ENCODE results near the gene JAKMIP2. TPM values are rescaled to one million over a fixed set of nuclear protein-coding genes. Genes with fewer than 3 reads are reported as not detected.
A peak's percentile ranks its signal among the peaks of the same experiment; 100 is the strongest.
"Not testable (repeated sequence)": the region's sequence is repeated elsewhere in the genome, so short reads cannot be mapped to it uniquely, and the experiment has no call there.

JAKMIP2 gene
- total and polyA plus RNA-seq, 9 donors: 0.10 to 7.0 (median 0.24) TPM

- no peaks in the 10 kb centered on the region for H3K36me3 ChIP-seq
- no peaks in the 10 kb centered on the region for H3K4me1 ChIP-seq (ENCODE audit: insufficient read depth)
- no peak overlapping the region for H3K4me3 ChIP-seq
- no peaks in the 10 kb centered on the region for H3K27me3 ChIP-seq
- intact Hi-C loops (cut with DNase I): loop anchor here in 1 of 4 donors (5.0 kb wide), 1 partner anchor 199 kb away; no protein-coding TSS in a partner anchor
- WGBS, 3 donors: 7 to 19% (median 8%) methylated on average over 2 of the region's 2 CpGs
- DNase-seq: no peak
- no peak for TF ChIP-seq POLR2A (IDR thresholded peaks at IDR 0.05)
- TF ChIP-seq, protein P1, sequence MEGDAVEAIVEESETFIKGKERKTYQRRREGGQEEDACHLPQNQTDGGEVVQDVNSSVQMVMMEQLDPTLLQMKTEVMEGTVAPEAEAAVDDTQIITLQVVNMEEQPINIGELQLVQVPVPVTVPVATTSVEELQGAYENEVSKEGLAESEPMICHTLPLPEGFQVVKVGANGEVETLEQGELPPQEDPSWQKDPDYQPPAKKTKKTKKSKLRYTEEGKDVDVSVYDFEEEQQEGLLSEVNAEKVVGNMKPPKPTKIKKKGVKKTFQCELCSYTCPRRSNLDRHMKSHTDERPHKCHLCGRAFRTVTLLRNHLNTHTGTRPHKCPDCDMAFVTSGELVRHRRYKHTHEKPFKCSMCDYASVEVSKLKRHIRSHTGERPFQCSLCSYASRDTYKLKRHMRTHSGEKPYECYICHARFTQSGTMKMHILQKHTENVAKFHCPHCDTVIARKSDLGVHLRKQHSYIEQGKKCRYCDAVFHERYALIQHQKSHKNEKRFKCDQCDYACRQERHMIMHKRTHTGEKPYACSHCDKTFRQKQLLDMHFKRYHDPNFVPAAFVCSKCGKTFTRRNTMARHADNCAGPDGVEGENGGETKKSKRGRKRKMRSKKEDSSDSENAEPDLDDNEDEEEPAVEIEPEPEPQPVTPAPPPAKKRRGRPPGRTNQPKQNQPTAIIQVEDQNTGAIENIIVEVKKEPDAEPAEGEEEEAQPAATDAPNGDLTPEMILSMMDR (IDR thresholded peaks at IDR 0.05): no peak
- no peak for TF ChIP-seq EP300 (IDR thresholded peaks at IDR 0.05)
- no peak overlapping the region for H3K27ac ChIP-seq
- no peaks in the 10 kb centered on the region for H3K9me3 ChIP-seq
Measured at GRCh38 chr5:147826361-147826760, 43.8 kb upstream of the JAKMIP2 start.

- no peaks in the 10 kb centered on the region for H3K9me3 ChIP-seq
- H3K36me3 ChIP-seq: no peaks in the 10 kb centered on the region
- TF ChIP-seq, protein P1 (IDR thresholded peaks at IDR 0.05): peak in 2 of 3 donors; percentile 63 to 85
- TF ChIP-seq EP300 (IDR thresholded peaks at IDR 0.05) (no peak), POLR2A (IDR thresholded peaks at IDR 0.05) (no peak)
- no peaks in the 10 kb centered on the region for H3K4me1 ChIP-seq (ENCODE audit: insufficient read depth)
- no peaks in the 10 kb centered on the region for H3K27me3 ChIP-seq
- 4 to 8% (median 4%) methylated on average over 4 of the region's 4 CpGs for WGBS, 3 donors
- no peak overlapping the region for H3K27ac ChIP-seq
- DNase-seq: peak in 4 of 5 donors; percentile 13 to 36 (median 21)
- no peak overlapping the region for H3K4me3 ChIP-seq
- intact Hi-C loops (cut with DNase I): loop anchor here in 1 of 4 donors (5.0 kb wide), 1 partner anchor 196 kb away; no protein-coding TSS in a partner anchor
Measured at GRCh38 chr5:147822686-147823491, 40.4 kb upstream of the JAKMIP2 start.

DNA sequence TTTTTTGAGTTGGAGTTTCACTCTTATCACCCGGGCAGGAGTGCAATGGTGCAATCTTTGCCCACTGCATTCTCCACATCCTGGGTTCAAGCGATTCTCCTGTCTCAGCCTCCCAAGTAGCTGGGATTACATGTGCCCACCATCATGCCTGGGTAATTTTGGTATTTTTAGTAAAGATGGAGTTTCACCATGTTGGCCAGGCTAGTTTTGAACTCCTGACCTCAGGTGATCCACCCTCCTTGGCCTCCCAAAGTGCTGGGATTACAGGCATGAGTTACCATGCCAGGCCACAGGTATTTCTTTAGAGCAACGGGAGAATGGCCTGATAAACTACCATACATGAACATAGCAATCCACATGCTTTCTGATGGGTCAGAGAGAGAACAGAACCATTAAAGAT is 39.7 kb upstream of the JAKMIP2 start:
- intact Hi-C loops (cut with DNase I): loop anchor here in 1 of 4 donors (5.0 kb wide), 1 partner anchor 195 kb away; no protein-coding TSS in a partner anchor
- H3K4me3 ChIP-seq; H3K27ac ChIP-seq; H3K4me1 ChIP-seq (ENCODE audit: insufficient read depth); H3K27me3 ChIP-seq; H3K36me3 ChIP-seq; H3K9me3 ChIP-seq; DNase-seq: not testable (repeated sequence)
- WGBS, 3 donors: 92 to 96% (median 93%) methylated on average over 3 of the region's 3 CpGs

- Histone ChIP-seq H3K36me3 (no peaks in the 10 kb centered on the region), H3K27ac (no peak overlapping the region), H3K27me3 (no peaks in the 10 kb centered on the region), H3K4me1 (ENCODE audit: insufficient read depth) (no peaks in the 10 kb centered on the region), H3K4me3 (no peak overlapping the region), H3K9me3 (no peaks in the 10 kb centered on the region)
- no peak for DNase-seq
- 88 to 90% (median 90%) methylated on average over 5 of the region's 5 CpGs for WGBS, 3 donors
- TF ChIP-seq, protein P1 (IDR thresholded peaks at IDR 0.05): no peak
- no peak for TF ChIP-seq EP300 (IDR thresholded peaks at IDR 0.05)
- no peak for TF ChIP-seq POLR2A (IDR thresholded peaks at IDR 0.05)
- intact Hi-C loops (cut with DNase I): loop anchor here in 1 of 4 donors (5.0 kb wide), 1 partner anchor 194 kb away; no protein-coding TSS in a partner anchor
Measured at GRCh38 chr5:147821766-147822165, 39.2 kb upstream of the JAKMIP2 start.

GRCh38 chr5:147819261-147819770 is 36.8 kb upstream of the JAKMIP2 start:
- TF ChIP-seq EP300 (IDR thresholded peaks at IDR 0.05) (no peak), POLR2A (IDR thresholded peaks at IDR 0.05) (no peak)
- TF ChIP-seq, protein P1 (IDR thresholded peaks at IDR 0.05): no peak
- no peaks in the 10 kb centered on the region for H3K4me1 ChIP-seq (ENCODE audit: insufficient read depth)
- H3K27me3 ChIP-seq: no peaks in the 10 kb centered on the region
- H3K36me3 ChIP-seq: no peaks in the 10 kb centered on the region
- H3K9me3 ChIP-seq: no peaks in the 10 kb centered on the region
- DNase-seq: no peak
- WGBS, 3 donors: 8 to 29% (median 14%) methylated on average over 1 of the region's 1 CpG
- intact Hi-C loops (cut with DNase I): no loop called here
- no peak overlapping the region for H3K27ac ChIP-seq
- no peak overlapping the region for H3K4me3 ChIP-seq

Data from ovary (tissue), 9 donors.